ENCODE results near the gene SLC7A5. TPM values are rescaled to one million over a fixed set of nuclear protein-coding genes. Genes with fewer than 3 reads are reported as not detected.
"Not testable (repeated sequence)": the region's sequence is repeated elsewhere in the genome, so short reads cannot be mapped to it uniquely, and the experiment has no call there.

Gene SLC7A5
- polyA plus RNA-seq, 1 donor from 2014 or later = 3.9 TPM

DNA sequence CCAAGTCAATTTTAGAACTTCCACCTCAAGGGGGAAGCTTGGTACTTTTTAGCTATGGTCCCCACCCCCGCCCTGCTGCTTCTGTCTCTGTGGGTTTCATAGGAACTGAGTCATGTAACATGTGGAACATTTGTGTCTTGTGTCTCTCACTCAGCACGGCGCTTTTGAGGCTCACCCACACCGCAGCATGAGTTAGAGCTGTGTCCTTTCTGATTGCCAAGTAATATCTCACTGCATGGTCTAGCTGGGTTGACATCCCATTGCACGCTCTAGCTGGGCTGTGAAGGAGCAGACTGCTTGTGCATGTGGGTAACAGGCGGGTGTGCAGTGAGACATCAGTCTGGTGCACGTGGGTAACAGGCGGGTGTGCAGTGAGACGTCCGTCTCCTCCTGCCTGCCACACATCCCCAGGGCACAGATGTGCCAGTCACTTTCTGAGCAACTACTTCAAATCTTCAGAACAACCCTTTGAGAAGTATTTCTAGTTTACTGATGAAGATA, 26.4 kb upstream of the SLC7A5 start:
- no peak for TF ChIP-seq RAD21 (conservative IDR thresholded peaks at IDR 0.05)
- TF ChIP-seq, protein P1, sequence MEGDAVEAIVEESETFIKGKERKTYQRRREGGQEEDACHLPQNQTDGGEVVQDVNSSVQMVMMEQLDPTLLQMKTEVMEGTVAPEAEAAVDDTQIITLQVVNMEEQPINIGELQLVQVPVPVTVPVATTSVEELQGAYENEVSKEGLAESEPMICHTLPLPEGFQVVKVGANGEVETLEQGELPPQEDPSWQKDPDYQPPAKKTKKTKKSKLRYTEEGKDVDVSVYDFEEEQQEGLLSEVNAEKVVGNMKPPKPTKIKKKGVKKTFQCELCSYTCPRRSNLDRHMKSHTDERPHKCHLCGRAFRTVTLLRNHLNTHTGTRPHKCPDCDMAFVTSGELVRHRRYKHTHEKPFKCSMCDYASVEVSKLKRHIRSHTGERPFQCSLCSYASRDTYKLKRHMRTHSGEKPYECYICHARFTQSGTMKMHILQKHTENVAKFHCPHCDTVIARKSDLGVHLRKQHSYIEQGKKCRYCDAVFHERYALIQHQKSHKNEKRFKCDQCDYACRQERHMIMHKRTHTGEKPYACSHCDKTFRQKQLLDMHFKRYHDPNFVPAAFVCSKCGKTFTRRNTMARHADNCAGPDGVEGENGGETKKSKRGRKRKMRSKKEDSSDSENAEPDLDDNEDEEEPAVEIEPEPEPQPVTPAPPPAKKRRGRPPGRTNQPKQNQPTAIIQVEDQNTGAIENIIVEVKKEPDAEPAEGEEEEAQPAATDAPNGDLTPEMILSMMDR (IDR thresholded peaks at IDR 0.05; ENCODE audit: poor library complexity, severe bottlenecking) = no peak
- TF ChIP-seq SMC3 (conservative IDR thresholded peaks at IDR 0.05; ENCODE audit: poor library complexity) = no peak
- TF ChIP-seq TAF1 (IDR thresholded peaks at IDR 0.05; ENCODE audit: low read depth) = no peak
- TF ChIP-seq, protein P2, sequence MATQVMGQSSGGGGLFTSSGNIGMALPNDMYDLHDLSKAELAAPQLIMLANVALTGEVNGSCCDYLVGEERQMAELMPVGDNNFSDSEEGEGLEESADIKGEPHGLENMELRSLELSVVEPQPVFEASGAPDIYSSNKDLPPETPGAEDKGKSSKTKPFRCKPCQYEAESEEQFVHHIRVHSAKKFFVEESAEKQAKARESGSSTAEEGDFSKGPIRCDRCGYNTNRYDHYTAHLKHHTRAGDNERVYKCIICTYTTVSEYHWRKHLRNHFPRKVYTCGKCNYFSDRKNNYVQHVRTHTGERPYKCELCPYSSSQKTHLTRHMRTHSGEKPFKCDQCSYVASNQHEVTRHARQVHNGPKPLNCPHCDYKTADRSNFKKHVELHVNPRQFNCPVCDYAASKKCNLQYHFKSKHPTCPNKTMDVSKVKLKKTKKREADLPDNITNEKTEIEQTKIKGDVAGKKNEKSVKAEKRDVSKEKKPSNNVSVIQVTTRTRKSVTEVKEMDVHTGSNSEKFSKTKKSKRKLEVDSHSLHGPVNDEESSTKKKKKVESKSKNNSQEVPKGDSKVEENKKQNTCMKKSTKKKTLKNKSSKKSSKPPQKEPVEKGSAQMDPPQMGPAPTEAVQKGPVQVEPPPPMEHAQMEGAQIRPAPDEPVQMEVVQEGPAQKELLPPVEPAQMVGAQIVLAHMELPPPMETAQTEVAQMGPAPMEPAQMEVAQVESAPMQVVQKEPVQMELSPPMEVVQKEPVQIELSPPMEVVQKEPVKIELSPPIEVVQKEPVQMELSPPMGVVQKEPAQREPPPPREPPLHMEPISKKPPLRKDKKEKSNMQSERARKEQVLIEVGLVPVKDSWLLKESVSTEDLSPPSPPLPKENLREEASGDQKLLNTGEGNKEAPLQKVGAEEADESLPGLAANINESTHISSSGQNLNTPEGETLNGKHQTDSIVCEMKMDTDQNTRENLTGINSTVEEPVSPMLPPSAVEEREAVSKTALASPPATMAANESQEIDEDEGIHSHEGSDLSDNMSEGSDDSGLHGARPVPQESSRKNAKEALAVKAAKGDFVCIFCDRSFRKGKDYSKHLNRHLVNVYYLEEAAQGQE (IDR thresholded peaks at IDR 0.05; ENCODE audit: borderline replicate concordance) = no peak
- TF ChIP-seq MXI1 (conservative IDR thresholded peaks at IDR 0.05; ENCODE audit: poor library complexity, severe bottlenecking) = no peak
- no peak for TF ChIP-seq EP300 (conservative IDR thresholded peaks at IDR 0.05; ENCODE audit: poor library complexity, severe bottlenecking)
- no peak for TF ChIP-seq POLR2AphosphoS5 (IDR thresholded peaks at IDR 0.05)
- no peak for TF ChIP-seq EZH2 (IDR thresholded peaks at IDR 0.05; ENCODE audit: borderline replicate concordance, insufficient read depth, low read length, poor library complexity, severe bottlenecking)
- Histone ChIP-seq H4K20me1 (ENCODE audit: insufficient read depth) (no peaks in the 10 kb centered on the region), H3K4me3 (ENCODE audit: low read length) (no peak overlapping the region), H3K9ac (ENCODE audit: low read length) (no peak overlapping the region), H3K4me2 (ENCODE audit: low read length) (no peak overlapping the region), H3K27me3 (ENCODE audit: insufficient read depth, low read depth, low read length) (no peaks in the 10 kb centered on the region), H3K9me2 (ENCODE audit: insufficient read depth, low read length) (no peaks in the 10 kb centered on the region), H3K36me3 (ENCODE audit: insufficient read depth, low read length) (no peaks in the 10 kb centered on the region), H3F3A (ENCODE audit: insufficient read depth, low read length, poor library complexity, severe bottlenecking) (no peaks in the 10 kb centered on the region), H3K79me2 (replicated peaks; ENCODE audit: insufficient read depth, low read length) (no peaks in the 10 kb centered on the region), H3K9me3 (ENCODE audit: low read length) (no peaks in the 10 kb centered on the region), H2AFZ (ENCODE audit: low read depth, low read length) (no peak overlapping the region), H3K27ac (ENCODE audit: low read length) (no peak overlapping the region)

DNA sequence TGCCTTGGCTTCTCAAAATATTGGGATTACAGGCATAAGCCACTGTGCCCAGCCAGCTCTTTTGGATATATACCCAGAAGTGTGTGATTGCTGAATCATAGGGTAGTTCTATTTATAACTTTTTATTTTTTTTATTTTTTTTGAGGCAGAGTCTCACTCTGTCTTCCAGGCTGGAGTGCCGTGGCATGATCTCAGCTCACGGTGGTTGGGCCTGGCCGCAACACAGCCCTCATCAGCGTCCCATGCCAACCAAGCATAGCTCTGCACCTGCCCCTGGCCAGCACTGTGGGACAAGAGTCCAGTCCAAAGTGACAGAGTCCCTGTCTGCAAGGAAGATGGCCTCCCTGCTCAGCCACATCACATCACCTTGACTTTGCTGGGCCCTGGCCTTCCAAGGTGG, 24.7 kb upstream of the SLC7A5 start:
- H3K4me2 ChIP-seq (ENCODE audit: low read length); H3K9ac ChIP-seq (ENCODE audit: low read length); H3K27me3 ChIP-seq (ENCODE audit: insufficient read depth, low read depth, low read length); H3F3A ChIP-seq (ENCODE audit: insufficient read depth, low read length, poor library complexity, severe bottlenecking); H3K9me3 ChIP-seq (ENCODE audit: low read length); H4K20me1 ChIP-seq (ENCODE audit: insufficient read depth); H3K27ac ChIP-seq (ENCODE audit: low read length); H3K79me2 ChIP-seq (replicated peaks; ENCODE audit: insufficient read depth, low read length); H3K9me2 ChIP-seq (ENCODE audit: insufficient read depth, low read length); H2AFZ ChIP-seq (ENCODE audit: low read depth, low read length); H3K4me3 ChIP-seq (ENCODE audit: low read length); H3K36me3 ChIP-seq (ENCODE audit: insufficient read depth, low read length): not testable (repeated sequence)

DNA sequence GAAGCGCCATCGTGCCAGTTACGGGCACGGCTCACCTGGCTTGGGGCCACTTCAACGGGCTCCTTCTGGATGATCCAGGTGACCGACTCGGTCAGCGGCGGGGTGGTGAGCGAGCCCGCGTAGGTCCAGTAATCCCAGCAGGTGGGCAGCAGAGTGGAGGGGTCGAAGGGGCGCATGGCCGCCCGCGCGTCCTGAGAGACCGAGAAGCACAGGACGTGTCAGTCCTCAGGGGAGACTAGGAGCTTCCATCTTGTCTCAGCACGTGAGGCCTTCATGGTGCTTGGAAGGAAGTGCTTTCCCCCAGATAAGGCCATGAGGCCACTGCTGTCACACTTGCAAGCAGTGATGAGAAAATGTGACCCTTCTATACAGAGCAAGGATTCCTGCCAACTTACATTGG, 22.5 kb upstream of the SLC7A5 start:
- no peak overlapping the region for H2AFZ ChIP-seq (ENCODE audit: low read depth, low read length)
- H3K9me3 ChIP-seq (ENCODE audit: low read length) = no peaks in the 10 kb centered on the region
- H3K9me2 ChIP-seq (ENCODE audit: insufficient read depth, low read length) = no peaks in the 10 kb centered on the region
- H3K36me3 ChIP-seq (ENCODE audit: insufficient read depth, low read length) = no peaks in the 10 kb centered on the region
- no peak overlapping the region for H3K4me3 ChIP-seq (ENCODE audit: low read length)
- no peaks in the 10 kb centered on the region for H3K27me3 ChIP-seq (ENCODE audit: insufficient read depth, low read depth, low read length)
- H3K9ac ChIP-seq (ENCODE audit: low read length) = no peak overlapping the region
- no peaks in the 10 kb centered on the region for H3F3A ChIP-seq (ENCODE audit: insufficient read depth, low read length, poor library complexity, severe bottlenecking)
- no peaks in the 10 kb centered on the region for H4K20me1 ChIP-seq (ENCODE audit: insufficient read depth)
- TF ChIP-seq, protein P1 (IDR thresholded peaks at IDR 0.05; ENCODE audit: poor library complexity, severe bottlenecking) = no peak
- TF ChIP-seq EZH2 (IDR thresholded peaks at IDR 0.05; ENCODE audit: borderline replicate concordance, insufficient read depth, low read length, poor library complexity, severe bottlenecking) (no peak), RAD21 (conservative IDR thresholded peaks at IDR 0.05) (no peak), MXI1 (conservative IDR thresholded peaks at IDR 0.05; ENCODE audit: poor library complexity, severe bottlenecking) (no peak), TAF1 (IDR thresholded peaks at IDR 0.05; ENCODE audit: low read depth) (no peak), SMC3 (conservative IDR thresholded peaks at IDR 0.05; ENCODE audit: poor library complexity) (no peak), EP300 (conservative IDR thresholded peaks at IDR 0.05; ENCODE audit: poor library complexity, severe bottlenecking) (no peak), POLR2AphosphoS5 (IDR thresholded peaks at IDR 0.05) (no peak)
- TF ChIP-seq, protein P2 (IDR thresholded peaks at IDR 0.05; ENCODE audit: borderline replicate concordance) = no peak
- H3K4me2 ChIP-seq (ENCODE audit: low read length) = no peak overlapping the region
- H3K27ac ChIP-seq (ENCODE audit: low read length) = no peak overlapping the region
- H3K79me2 ChIP-seq (replicated peaks; ENCODE audit: insufficient read depth, low read length) = no peaks in the 10 kb centered on the region

Data from neural cell (in vitro differentiated cells).